ENCODE measurements around the gene NHERF1. TPM values are rescaled to one million over a fixed set of nuclear protein-coding genes. Genes with fewer than 3 reads are reported as not detected.

NHERF1 gene
- total RNA-seq, 2 donors from 2014 or later, result 20.2 to 30.9 TPM

GRCh38 chr17:74803971-74804370 lies 55.5 kb downstream of the NHERF1 start:
- DNase-seq (ENCODE audit: low spot score), result no peak
- H3K4me1 ChIP-seq, result no peaks in the 10 kb centered on the region
- H3K9me3 ChIP-seq, result no peaks in the 10 kb centered on the region
- no peaks in the 10 kb centered on the region for H3K27me3 ChIP-seq
- H3K36me3 ChIP-seq, result peaks cover 4% of the 10 kb centered on the region
- no peak for TF ChIP-seq CTCF (IDR thresholded peaks at IDR 0.05)
- H3K4me3 ChIP-seq, result no peak overlapping the region
- H3K27ac ChIP-seq, result no peak overlapping the region

- Histone ChIP-seq H3K27me3 (no peaks in the 10 kb centered on the region), H3K36me3 (peaks cover 4% of the 10 kb centered on the region), H3K27ac (no peak overlapping the region), H3K4me1 (no peaks in the 10 kb centered on the region), H3K9me3 (no peaks in the 10 kb centered on the region), H3K4me3 (no peak overlapping the region)
- no peak for TF ChIP-seq CTCF (IDR thresholded peaks at IDR 0.05)
- DNase-seq (ENCODE audit: low spot score), result no peak
Observed at GRCh38 chr17:74804683-74805082, 56.3 kb downstream of the NHERF1 start.

GRCh38 chr17:74805591-74805991 lies 57.2 kb downstream of the NHERF1 start:
- H3K4me1 ChIP-seq, result peaks cover 0 to 5% of the 10 kb centered on the region in 2 donors
- H3K27ac ChIP-seq, result no peak overlapping the region
- peaks cover 4% of the 10 kb centered on the region for H3K36me3 ChIP-seq
- no peaks in the 10 kb centered on the region for H3K27me3 ChIP-seq
- H3K4me3 ChIP-seq, result no peak overlapping the region
- no peaks in the 10 kb centered on the region for H3K9me3 ChIP-seq
- no peak for DNase-seq (ENCODE audit: low spot score)
- no peak for TF ChIP-seq CTCF (IDR thresholded peaks at IDR 0.05)

GRCh38 chr17:74806334-74806733 lies 57.9 kb downstream of the NHERF1 start:
- Histone ChIP-seq H3K9me3 (no peaks in the 10 kb centered on the region), H3K36me3 (peaks cover 4% of the 10 kb centered on the region)
- no peak for DNase-seq (ENCODE audit: low spot score)

GRCh38 chr17:74807441-74807840 lies 59.0 kb downstream of the NHERF1 start:
- TF ChIP-seq CTCF (IDR thresholded peaks at IDR 0.05), result no peak
- H3K4me3 ChIP-seq, result no peak overlapping the region
- peaks cover 4% of the 10 kb centered on the region for H3K36me3 ChIP-seq
- no peak overlapping the region for H3K27ac ChIP-seq
- H3K27me3 ChIP-seq, result no peaks in the 10 kb centered on the region
- DNase-seq (ENCODE audit: low spot score), result no peak
- peaks cover 0 to 24% of the 10 kb centered on the region in 2 donors for H3K4me1 ChIP-seq
- no peaks in the 10 kb centered on the region for H3K9me3 ChIP-seq

More at GRCh38 chr17:74806334-74806733, 57.9 kb downstream of the NHERF1 start:
- TF ChIP-seq CTCF (IDR thresholded peaks at IDR 0.05), result no peak
- Histone ChIP-seq H3K27ac (no peak overlapping the region), H3K4me3 (no peak overlapping the region), H3K4me1 (peaks cover 0 to 13% of the 10 kb centered on the region in 2 donors), H3K27me3 (no peaks in the 10 kb centered on the region)

GRCh38 chr17:74807925-74808324 lies 59.5 kb downstream of the NHERF1 start:
- Histone ChIP-seq H3K27ac (no peak overlapping the region), H3K4me1 (peaks cover 0 to 29% of the 10 kb centered on the region in 2 donors), H3K4me3 (no peak overlapping the region), H3K27me3 (no peaks in the 10 kb centered on the region), H3K36me3 (peaks cover 4% of the 10 kb centered on the region), H3K9me3 (no peaks in the 10 kb centered on the region)
- TF ChIP-seq CTCF (IDR thresholded peaks at IDR 0.05), result no peak
- DNase-seq (ENCODE audit: low spot score), result no peak

Data from right atrium auricular region (tissue), 2 donors.